ENCODE results near the gene PALD1. TPM values are rescaled to one million over a fixed set of nuclear protein-coding genes. Genes with fewer than 3 reads are reported as not detected.
A peak's percentile ranks its signal among the peaks of the same experiment; 100 is the strongest.

PALD1 gene
- total RNA-seq, 1 donor from 2014 or later = 4.1 TPM

DNA sequence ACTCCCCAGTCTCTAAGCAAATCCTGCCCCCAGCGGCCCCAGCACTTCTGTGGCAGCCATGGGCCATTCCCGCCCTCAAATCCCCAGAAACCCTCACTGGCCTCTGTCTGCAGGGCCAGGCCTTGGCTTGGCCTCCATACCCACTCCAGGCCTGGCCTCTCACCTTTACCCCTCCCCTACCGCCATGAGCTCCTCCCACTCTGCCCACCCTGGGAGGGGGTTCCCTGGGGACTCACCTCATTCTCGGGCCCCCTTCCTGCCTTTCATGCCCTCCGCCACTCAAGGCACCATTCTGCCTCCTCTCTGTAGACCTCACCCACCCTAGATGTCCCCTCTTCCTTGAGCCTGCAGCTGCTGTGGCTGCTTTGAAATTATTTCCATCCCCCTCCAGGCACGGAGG, 83.0 kb downstream of the PALD1 start:
- Mint-ChIP-seq H3K4me3 (ENCODE audit: unreplicated experiment) (no peak overlapping the region), H3K4me1 (ENCODE audit: low read depth) (peaks cover 18% of the 10 kb centered on the region), H3K27ac (ENCODE audit: unreplicated experiment) (no peak overlapping the region), H3K27me3 (ENCODE audit: low read depth) (no peaks in the 10 kb centered on the region), H3K36me3 (ENCODE audit: low read depth) (no peaks in the 10 kb centered on the region), H3K9me3 (ENCODE audit: low read depth) (no peaks in the 10 kb centered on the region)
- peak; percentile 50 for DNase-seq (ENCODE audit: low spot score)
- TF ChIP-seq, protein P1, sequence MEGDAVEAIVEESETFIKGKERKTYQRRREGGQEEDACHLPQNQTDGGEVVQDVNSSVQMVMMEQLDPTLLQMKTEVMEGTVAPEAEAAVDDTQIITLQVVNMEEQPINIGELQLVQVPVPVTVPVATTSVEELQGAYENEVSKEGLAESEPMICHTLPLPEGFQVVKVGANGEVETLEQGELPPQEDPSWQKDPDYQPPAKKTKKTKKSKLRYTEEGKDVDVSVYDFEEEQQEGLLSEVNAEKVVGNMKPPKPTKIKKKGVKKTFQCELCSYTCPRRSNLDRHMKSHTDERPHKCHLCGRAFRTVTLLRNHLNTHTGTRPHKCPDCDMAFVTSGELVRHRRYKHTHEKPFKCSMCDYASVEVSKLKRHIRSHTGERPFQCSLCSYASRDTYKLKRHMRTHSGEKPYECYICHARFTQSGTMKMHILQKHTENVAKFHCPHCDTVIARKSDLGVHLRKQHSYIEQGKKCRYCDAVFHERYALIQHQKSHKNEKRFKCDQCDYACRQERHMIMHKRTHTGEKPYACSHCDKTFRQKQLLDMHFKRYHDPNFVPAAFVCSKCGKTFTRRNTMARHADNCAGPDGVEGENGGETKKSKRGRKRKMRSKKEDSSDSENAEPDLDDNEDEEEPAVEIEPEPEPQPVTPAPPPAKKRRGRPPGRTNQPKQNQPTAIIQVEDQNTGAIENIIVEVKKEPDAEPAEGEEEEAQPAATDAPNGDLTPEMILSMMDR (IDR thresholded peaks at IDR 0.05) = no peak

- Mint-ChIP-seq H3K4me3 (ENCODE audit: unreplicated experiment) (no peak overlapping the region), H3K27me3 (ENCODE audit: low read depth) (no peaks in the 10 kb centered on the region), H3K27ac (ENCODE audit: unreplicated experiment) (no peak overlapping the region), H3K9me3 (ENCODE audit: low read depth) (no peaks in the 10 kb centered on the region), H3K4me1 (ENCODE audit: low read depth) (peaks cover 18% of the 10 kb centered on the region), H3K36me3 (ENCODE audit: low read depth) (no peaks in the 10 kb centered on the region)
- peak; percentile 74 for DNase-seq (ENCODE audit: low spot score)
- TF ChIP-seq, protein P1 (IDR thresholded peaks at IDR 0.05) = no peak
These were observed 83.6 kb downstream of the PALD1 start for GRCh38 chr10:70562036-70562755.

- Mint-ChIP-seq H3K27ac (ENCODE audit: unreplicated experiment) (no peak overlapping the region), H3K9me3 (ENCODE audit: low read depth) (no peaks in the 10 kb centered on the region), H3K36me3 (ENCODE audit: low read depth) (no peaks in the 10 kb centered on the region), H3K4me1 (ENCODE audit: low read depth) (peaks cover 18% of the 10 kb centered on the region), H3K27me3 (ENCODE audit: low read depth) (no peaks in the 10 kb centered on the region), H3K4me3 (ENCODE audit: unreplicated experiment) (no peak overlapping the region)
- TF ChIP-seq, protein P1 (IDR thresholded peaks at IDR 0.05) = no peak
- no peak for DNase-seq (ENCODE audit: low spot score)
These were observed 84.7 kb downstream of the PALD1 start for GRCh38 chr10:70563230-70563629.

DNA sequence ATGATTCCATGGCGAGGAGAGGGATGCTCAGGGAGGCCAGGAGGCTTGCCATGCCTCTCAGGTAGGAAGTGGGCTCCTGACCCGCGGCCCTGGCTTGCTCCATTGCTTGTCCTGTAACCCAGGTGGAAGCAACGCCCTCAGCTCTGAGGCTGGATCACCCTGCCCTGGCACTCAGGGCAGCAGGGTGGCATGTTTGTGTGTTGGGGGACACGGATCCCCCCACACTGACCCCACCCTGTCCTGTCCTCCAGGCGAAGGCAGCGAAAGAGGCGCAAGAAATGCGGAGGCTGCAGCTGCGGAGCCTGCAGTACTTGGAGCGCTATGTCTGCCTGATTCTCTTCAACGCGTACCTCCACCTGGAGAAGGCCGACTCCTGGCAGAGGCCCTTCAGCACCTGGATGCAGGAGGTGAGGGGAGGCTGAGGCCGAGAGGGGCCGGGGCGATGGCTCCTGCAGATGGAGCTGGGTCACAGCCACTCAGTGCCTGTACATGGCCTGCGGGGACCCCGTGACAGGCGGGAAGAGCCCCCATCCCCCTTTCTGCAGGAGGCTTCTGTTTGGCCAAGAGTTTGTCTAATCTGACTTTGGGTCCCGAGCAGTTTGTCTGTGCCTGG, 85.7 kb downstream of the PALD1 start:
- Mint-ChIP-seq H3K27ac (ENCODE audit: unreplicated experiment) (no peak overlapping the region), H3K27me3 (ENCODE audit: low read depth) (no peaks in the 10 kb centered on the region), H3K36me3 (ENCODE audit: low read depth) (no peaks in the 10 kb centered on the region), H3K4me3 (ENCODE audit: unreplicated experiment) (no peak overlapping the region), H3K9me3 (ENCODE audit: low read depth) (no peaks in the 10 kb centered on the region), H3K4me1 (ENCODE audit: low read depth) (peaks cover 9% of the 10 kb centered on the region)
- TF ChIP-seq, protein P1 (IDR thresholded peaks at IDR 0.05) = no peak
- peak; percentile 68 for DNase-seq (ENCODE audit: low spot score)

- Mint-ChIP-seq H3K36me3 (ENCODE audit: low read depth) (no peaks in the 10 kb centered on the region), H3K27ac (ENCODE audit: unreplicated experiment) (no peak overlapping the region), H3K27me3 (ENCODE audit: low read depth) (no peaks in the 10 kb centered on the region), H3K4me1 (ENCODE audit: low read depth) (peaks cover 2% of the 10 kb centered on the region), H3K4me3 (ENCODE audit: unreplicated experiment) (no peak overlapping the region), H3K9me3 (ENCODE audit: low read depth) (no peaks in the 10 kb centered on the region)
- TF ChIP-seq, protein P1 (IDR thresholded peaks at IDR 0.05) = no peak
- peak; percentile 69 for DNase-seq (ENCODE audit: low spot score)
These were observed 86.4 kb downstream of the PALD1 start for GRCh38 chr10:70564901-70565351.

All from chondrocyte (in vitro differentiated cells).